IPS-20b (cell line): ENCODE data around the gene JTB.

Source experiments
- H3K27ac ChIP-seq: one replicate; pipeline ENCODE4 v1.5.1; 2013; ENCODE audit warnings: low read length
- H3K27me3 ChIP-seq: 2 replicates; pipeline ENCODE4 v1.6.1; 2013; ENCODE audit warnings: mild to moderate bottlenecking, low read length, inconsistent platforms; ENCODE audit not compliant: insufficient read depth
- H3K36me3 ChIP-seq: 2 replicates; pipeline ENCODE4 v1.6.1; 2013; ENCODE audit warnings: low read depth, mild to moderate bottlenecking, inconsistent platforms, low read length, moderate library complexity; ENCODE audit not compliant: insufficient read depth
- H3K4me1 ChIP-seq: 2 replicates; pipeline ENCODE4 v1.6.1; 2013; ENCODE audit warnings: mild to moderate bottlenecking, control low read depth, inconsistent platforms, low read length, moderate library complexity; ENCODE audit not compliant: insufficient read depth
- H3K4me3 ChIP-seq: 2 replicates; pipeline ENCODE4 v1.5.1; 2013; ENCODE audit warnings: mild to moderate bottlenecking, low read length, inconsistent platforms
- H3K9ac ChIP-seq: 2 replicates; pipeline ENCODE4 v1.6.1; 2013; ENCODE audit warnings: low read depth, mild to moderate bottlenecking, inconsistent platforms, low read length, moderate library complexity
- H3K9me3 ChIP-seq: 2 replicates; pipeline ENCODE4 v1.6.1; 2013; ENCODE audit warnings: mild to moderate bottlenecking, low read depth, low read length, inconsistent platforms; ENCODE audit not compliant: insufficient read depth

Gene JTB

DNA sequence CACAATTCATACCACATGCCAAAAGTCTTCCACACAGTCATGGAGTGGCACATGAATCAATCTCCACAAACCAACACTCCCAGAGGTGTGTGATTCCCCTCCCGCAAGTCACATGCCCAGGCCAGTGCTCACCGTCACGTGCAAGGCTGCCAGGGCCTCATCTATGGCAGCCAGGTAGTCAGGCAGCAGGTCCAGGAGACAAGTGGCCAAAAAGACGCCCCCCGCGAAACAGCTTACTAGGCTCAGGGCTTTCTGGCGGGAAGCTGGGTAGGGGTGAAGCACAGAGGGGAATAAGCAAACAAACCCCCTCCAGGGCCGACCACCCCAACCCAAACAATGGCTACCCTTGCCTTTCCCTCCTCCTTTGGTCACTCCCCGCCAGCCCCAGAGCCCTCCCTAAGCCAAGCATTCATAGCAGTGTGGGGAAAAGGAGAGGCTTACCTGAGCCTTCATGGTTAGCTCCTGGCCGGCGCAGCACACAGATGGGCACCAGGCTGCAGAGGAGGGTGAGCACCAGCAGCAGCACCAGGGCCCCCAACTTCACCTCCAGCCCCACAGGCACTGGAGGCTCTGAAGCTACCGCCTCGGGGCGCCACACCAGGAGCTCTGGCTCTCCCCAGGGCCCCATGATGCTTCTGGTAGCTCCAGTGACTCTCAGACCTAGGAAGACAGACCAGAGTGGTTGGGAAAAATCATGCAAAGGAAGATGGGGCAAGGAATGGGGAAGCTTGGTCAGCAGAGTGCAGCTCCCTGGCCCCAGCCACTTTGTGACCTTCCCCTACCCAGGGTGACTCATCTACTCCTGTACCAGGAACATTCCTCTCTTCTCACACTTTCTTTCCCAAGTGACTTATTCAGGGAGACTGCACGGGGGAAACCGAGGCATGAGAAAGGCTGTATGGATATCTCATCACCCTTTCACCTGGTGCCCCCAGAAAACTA lies 15.1 kb downstream of the JTB start:
- H3K4me1 ChIP-seq: peaks cover 21% of the 10 kb centered on the region; the same call in 1 of the 2 replicates
- peak overlapping the region; percentile 98 for H3K9ac ChIP-seq
- H3K4me3 ChIP-seq: peak overlapping the region; percentile 90
- H3K36me3 ChIP-seq: peaks cover 30% of the 10 kb centered on the region
- H3K27me3 ChIP-seq: no peaks in the 10 kb centered on the region
- no peaks in the 10 kb centered on the region for H3K9me3 ChIP-seq
- peak overlapping the region; percentile 67 for H3K27ac ChIP-seq

DNA sequence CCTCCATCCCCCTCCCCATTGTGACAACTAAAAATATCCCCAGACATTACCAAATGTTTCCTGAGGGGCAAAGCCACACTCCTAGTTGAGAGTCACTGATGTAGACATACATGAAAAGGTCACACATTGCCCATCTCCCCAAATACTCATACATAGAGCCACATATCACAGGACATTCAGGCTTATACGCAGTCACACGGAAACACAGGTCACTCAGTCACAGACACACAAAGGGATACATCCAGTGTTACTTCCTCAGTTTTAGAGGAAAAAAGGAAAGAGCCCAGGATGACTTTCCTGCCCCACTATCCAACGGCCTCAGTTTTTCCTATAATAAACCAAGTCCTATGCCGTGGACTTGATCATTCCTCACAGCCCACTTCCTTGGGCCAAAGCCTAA lies 16.1 kb downstream of the JTB start:
- no peaks in the 10 kb centered on the region for H3K9me3 ChIP-seq
- peaks cover 30% of the 10 kb centered on the region for H3K36me3 ChIP-seq
- H3K4me3 ChIP-seq: peak overlapping the region; percentile 90
- peaks cover 25% of the 10 kb centered on the region for H3K4me1 ChIP-seq
- H3K27me3 ChIP-seq: no peaks in the 10 kb centered on the region
- H3K27ac ChIP-seq: peak overlapping the region; percentile 67
- peak overlapping the region; percentile 98; the same call in 1 of the 2 replicates for H3K9ac ChIP-seq

DNA sequence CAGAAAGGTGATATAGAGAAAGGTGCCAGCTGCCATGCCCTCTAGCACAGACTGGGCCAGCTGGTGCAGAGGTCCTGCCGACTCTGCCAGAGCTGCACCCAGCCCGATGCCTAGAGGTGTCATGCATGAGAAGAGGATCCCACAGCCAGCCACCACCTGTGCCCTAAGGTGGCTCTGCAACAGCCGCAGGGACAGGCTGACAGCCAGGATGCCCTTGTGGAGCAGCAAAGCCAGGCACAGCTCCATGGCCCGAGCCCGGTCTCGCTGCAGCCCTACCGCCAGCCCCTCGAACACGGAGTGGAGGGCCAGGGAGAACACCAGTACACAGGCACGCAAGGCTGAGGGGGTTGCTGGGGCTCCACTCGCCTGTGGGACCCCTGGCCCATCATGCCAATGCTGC lies 17.3 kb downstream of the JTB start:
- Histone ChIP-seq H3K4me1 (peaks cover 20% of the 10 kb centered on the region), H3K36me3 (peaks cover 30% of the 10 kb centered on the region)

DNA sequence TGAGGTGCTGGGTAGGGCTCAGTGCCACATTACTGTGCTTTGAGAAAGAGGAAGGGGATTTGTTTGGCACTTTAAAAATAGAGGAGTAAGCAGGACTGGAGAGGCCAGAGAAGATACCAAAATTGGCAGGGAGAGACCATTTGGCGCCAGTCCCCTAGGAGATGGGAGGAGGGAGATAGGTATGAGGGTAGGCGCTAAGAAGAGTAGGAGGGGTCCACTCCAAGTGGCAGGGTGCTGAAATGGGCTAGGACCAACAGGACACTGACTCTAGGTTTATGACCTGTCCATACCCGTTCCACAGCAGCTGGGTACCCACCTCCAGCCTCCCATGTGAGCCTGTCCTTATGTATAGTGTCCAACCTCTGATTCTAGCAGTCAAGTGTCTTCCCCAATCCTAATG lies 18.0 kb downstream of the JTB start:
- Histone ChIP-seq H3K4me1 (peaks cover 20% of the 10 kb centered on the region), H3K27ac (no peak overlapping the region), H3K36me3 (peaks cover 32% of the 10 kb centered on the region), H3K9me3 (no peaks in the 10 kb centered on the region), H3K27me3 (no peaks in the 10 kb centered on the region), H3K4me3 (peak overlapping the region; percentile 44; the same call in 1 of the 2 replicates), H3K9ac (peak overlapping the region; percentile 46; the same call in 1 of the 2 replicates)

More for the DNA sequence above, 17.3 kb downstream of the JTB start:
- no peaks in the 10 kb centered on the region for H3K27me3 ChIP-seq
- H3K4me3 ChIP-seq: no peak overlapping the region
- no peak overlapping the region for H3K27ac ChIP-seq
- no peak overlapping the region for H3K9ac ChIP-seq
- H3K9me3 ChIP-seq: no peaks in the 10 kb centered on the region

GRCh38 chr1:153958961-153959260 lies 18.6 kb downstream of the JTB start:
- no peaks in the 10 kb centered on the region for H3K27me3 ChIP-seq
- H3K27ac ChIP-seq: peak overlapping the region; percentile 2
- H3K9me3 ChIP-seq: no peaks in the 10 kb centered on the region
- H3K36me3 ChIP-seq: peaks cover 38% of the 10 kb centered on the region
- H3K4me1 ChIP-seq: peaks cover 20% of the 10 kb centered on the region
- H3K9ac ChIP-seq: peak overlapping the region; percentile 46; the same call in 1 of the 2 replicates
- peak overlapping the region; percentile 44; the same call in 1 of the 2 replicates for H3K4me3 ChIP-seq

DNA sequence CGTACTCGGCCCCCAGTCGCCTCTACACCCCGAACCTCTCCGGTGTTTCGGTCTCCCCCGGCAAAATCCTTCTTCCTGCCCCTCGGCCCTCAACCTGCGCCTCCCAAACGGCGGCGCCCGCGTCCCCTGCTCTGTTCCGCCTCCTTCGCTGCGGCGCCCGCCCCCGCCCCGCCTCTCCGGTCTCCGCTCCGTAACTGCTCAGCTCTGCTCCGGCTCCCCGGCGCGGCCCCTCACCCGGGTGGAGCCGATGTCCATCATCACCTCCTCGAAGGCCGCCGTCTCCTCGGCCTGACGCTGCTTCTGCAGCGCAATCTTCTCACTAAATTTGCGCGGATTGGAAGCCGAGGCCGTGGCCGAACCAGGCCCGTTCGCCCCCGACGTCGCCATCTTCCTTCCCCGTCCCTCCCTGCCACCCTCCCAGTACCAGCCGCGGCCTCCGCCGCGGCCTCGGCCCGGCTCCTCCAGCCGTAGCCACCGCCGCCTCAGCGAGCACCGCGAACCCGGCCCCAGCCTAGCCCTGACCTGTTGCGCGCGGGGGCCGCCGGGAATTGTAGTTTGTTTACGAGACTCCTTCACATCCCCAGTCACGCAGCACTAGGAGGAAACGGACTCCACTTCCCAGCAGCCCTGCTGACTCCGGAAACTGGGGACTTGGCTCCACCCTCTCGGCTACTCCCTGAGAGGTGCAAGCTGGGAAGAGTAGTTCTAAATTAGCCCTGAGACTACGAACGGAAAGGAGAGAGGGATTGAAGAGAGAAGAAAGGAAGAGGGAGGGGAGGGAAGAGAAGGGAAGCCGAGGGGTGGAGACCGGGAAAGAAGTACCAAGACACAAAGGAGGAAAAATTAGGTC lies 19.1 kb downstream of the JTB start, which contains the start of gene CRTC2:
CRTC2 (minus strand) TSS at position 502 of the 850 bp plus-strand sequence; CDS start at position 387, 115 bp downstream.
- H3K4me1 ChIP-seq: peaks cover 20% of the 10 kb centered on the region
- peak within 1 kb of the TSS; percentile 91 for H3K4me3 ChIP-seq
- no peaks in the 10 kb centered on the region for H3K9me3 ChIP-seq
- H3K36me3 ChIP-seq: peaks cover 43% of the 10 kb centered on the region
- no peaks in the 10 kb centered on the region for H3K27me3 ChIP-seq
- H3K27ac ChIP-seq: peak within 1 kb of the TSS; percentile 23
- H3K9ac ChIP-seq: peak within 1 kb of the TSS; percentile 91

DNA sequence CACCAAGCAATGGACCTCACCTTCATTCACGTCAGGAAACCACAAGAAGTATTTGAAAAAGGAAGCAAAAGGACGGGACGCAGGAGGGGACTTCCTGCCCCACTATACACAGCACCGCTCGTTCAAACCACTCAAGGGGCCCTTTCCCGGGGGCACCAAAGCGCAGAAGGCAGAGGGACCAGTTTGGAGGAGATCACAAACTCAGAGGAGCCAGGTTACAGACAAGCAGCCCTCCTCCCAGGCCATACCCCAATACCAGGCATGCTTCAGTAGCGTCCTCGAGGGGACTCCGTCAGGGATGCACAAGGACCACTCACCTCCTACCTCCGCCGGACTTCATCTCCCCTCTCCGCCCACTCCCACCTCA lies 19.7 kb downstream of the JTB start:
- H3K27ac ChIP-seq: peak overlapping the region; percentile 23
- peaks cover 20% of the 10 kb centered on the region for H3K4me1 ChIP-seq
- H3K4me3 ChIP-seq: peak overlapping the region; percentile 91
- H3K27me3 ChIP-seq: no peaks in the 10 kb centered on the region
- no peaks in the 10 kb centered on the region for H3K9me3 ChIP-seq
- H3K36me3 ChIP-seq: peaks cover 45% of the 10 kb centered on the region
- peak overlapping the region; percentile 91 for H3K9ac ChIP-seq

DNA sequence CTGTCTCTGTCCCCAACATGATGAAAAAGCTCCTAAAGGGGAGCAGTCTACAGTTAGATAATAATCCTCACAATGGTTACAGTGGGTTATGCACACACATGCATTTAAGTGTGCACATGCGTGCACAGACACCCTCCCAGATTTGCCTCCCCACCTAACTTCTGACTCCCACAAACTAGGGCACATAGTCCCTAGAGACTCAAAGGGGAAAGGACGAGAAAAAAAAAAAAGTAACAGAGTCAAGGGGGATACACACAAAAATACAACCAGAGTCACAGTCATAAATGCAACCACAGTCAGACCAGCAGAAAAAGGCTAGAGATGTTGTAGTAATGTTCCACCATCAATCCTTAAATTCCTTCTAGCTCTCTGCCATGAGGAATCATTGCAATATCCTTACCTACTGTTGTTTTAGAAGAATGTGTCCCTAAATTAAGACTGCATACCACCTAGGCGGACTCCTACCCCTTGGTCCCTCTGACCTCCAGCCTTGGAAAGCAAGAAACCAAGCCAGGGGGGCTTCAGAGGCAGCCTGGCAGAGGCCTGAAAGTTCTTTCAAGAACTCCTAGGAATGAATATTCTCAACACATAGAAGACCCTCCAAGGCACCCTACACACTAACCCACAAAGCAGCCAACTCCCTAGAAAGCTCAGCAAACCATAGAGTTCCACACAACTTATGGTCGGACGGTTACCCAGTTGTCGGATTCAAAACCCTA lies 20.3 kb downstream of the JTB start:
- H3K4me3 ChIP-seq: peak overlapping the region; percentile 91
- H3K27me3 ChIP-seq: no peaks in the 10 kb centered on the region
- H3K9me3 ChIP-seq: no peaks in the 10 kb centered on the region
- peaks cover 20% of the 10 kb centered on the region for H3K4me1 ChIP-seq
- H3K9ac ChIP-seq: peak overlapping the region; percentile 91
- peaks cover 51% of the 10 kb centered on the region for H3K36me3 ChIP-seq
- peak overlapping the region; percentile 23 for H3K27ac ChIP-seq

DNA sequence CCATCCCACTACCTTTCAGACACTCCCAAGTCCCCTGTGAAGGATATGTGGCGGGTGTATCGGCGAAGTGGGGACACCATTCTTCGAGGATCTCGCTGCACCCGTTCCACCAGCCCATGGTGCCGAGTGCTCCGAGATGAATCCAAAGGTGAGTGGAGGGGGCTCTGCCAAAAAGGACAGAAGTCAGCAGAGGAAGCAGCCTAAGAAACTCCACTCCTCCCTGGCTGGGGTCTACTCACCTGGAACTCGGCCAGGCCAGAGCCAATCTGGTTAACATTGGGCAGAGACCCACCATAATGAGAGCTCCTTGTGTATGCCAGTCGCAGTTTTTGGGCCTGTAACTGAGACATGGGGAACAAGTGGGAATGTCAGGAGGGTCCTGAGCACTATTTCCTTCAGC lies 22.6 kb downstream of the JTB start:
- Histone ChIP-seq H3K36me3 (peaks cover 51% of the 10 kb centered on the region), H3K9ac (no peak overlapping the region), H3K27me3 (no peaks in the 10 kb centered on the region), H3K4me3 (no peak overlapping the region), H3K27ac (no peak overlapping the region), H3K9me3 (no peaks in the 10 kb centered on the region), H3K4me1 (peaks cover 12% of the 10 kb centered on the region)

GRCh38 chr1:153953859-153954365 lies 23.6 kb downstream of the JTB start:
- H3K27me3 ChIP-seq: no peaks in the 10 kb centered on the region
- no peak overlapping the region for H3K27ac ChIP-seq
- no peak overlapping the region for H3K4me3 ChIP-seq
- peaks cover 9% of the 10 kb centered on the region for H3K4me1 ChIP-seq
- no peak overlapping the region for H3K9ac ChIP-seq
- H3K36me3 ChIP-seq: peaks cover 49% of the 10 kb centered on the region
- H3K9me3 ChIP-seq: no peaks in the 10 kb centered on the region

DNA sequence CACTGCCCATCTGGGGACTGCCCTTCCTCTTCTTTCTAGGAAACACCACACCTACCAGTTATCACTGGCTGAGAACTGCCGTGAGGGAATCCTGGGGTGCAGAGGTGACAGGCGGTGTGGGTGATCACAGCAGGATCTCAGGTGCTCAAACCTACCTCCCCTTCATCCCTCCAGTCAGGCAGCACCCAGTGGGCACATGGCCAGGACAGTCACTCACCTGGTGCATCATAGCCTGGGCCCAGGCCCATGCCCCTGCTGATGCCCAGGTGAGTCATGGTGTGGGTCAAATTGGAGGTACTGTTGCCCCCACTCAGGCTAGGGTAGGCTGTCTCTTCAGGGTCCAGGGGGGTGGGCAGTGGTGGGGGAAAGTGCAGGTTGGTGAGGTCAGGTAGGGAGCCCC lies 25.7 kb downstream of the JTB start:
- Histone ChIP-seq H3K27ac (no peak overlapping the region), H3K36me3 (peaks cover 67% of the 10 kb centered on the region), H3K4me3 (no peak overlapping the region), H3K27me3 (no peaks in the 10 kb centered on the region), H3K4me1 (peaks cover 3% of the 10 kb centered on the region), H3K9me3 (no peaks in the 10 kb centered on the region), H3K9ac (no peak overlapping the region)
